Panc1 (cell line): ENCODE measurements around the gene CHCHD2.
"Not testable (repeated sequence)": the region's sequence is repeated elsewhere in the genome, so short reads cannot be mapped to it uniquely, and the experiment has no call there.

Experiments used
- POLR2AphosphoS5 ChIP-seq: IDR thresholded peaks from 2 replicates; pipeline ENCODE4 v1.6.1; 2012; ENCODE audit warnings: mild to moderate bottlenecking, low read depth, low read length, moderate library complexity
- SIN3A ChIP-seq: IDR thresholded peaks from 2 replicates; pipeline ENCODE4 v1.6.1; 2012; ENCODE audit warnings: low read depth, mild to moderate bottlenecking, low read length, moderate library complexity, borderline replicate concordance; ENCODE audit not compliant: insufficient read depth
- TCF7L2 ChIP-seq: IDR thresholded peaks from 2 replicates; pipeline ENCODE4 v1.6.1; 2011; ENCODE audit warnings: mild to moderate bottlenecking, low read depth, low read length, inconsistent platforms
- TF ChIP-seq, protein P1 (sequence below): fragments of 450-650 bp; IDR thresholded peaks from 2 replicates; pipeline ENCODE4 v1.5.1; 2017; ENCODE audit warnings: mild to moderate bottlenecking
- TF ChIP-seq, protein P2 (sequence below), 2 experiments: IDR thresholded peaks; 2 replicates each; pipeline ENCODE4 v1.6.1; 2011 to 2012; ENCODE audit warnings: low read depth in 2 of 2, control low read depth in 1 of 2, low read length in 1 of 2, mild to moderate bottlenecking in 1 of 2, moderate library complexity in 1 of 2; ENCODE audit not compliant: insufficient read depth in 1 of 2

DNA sequence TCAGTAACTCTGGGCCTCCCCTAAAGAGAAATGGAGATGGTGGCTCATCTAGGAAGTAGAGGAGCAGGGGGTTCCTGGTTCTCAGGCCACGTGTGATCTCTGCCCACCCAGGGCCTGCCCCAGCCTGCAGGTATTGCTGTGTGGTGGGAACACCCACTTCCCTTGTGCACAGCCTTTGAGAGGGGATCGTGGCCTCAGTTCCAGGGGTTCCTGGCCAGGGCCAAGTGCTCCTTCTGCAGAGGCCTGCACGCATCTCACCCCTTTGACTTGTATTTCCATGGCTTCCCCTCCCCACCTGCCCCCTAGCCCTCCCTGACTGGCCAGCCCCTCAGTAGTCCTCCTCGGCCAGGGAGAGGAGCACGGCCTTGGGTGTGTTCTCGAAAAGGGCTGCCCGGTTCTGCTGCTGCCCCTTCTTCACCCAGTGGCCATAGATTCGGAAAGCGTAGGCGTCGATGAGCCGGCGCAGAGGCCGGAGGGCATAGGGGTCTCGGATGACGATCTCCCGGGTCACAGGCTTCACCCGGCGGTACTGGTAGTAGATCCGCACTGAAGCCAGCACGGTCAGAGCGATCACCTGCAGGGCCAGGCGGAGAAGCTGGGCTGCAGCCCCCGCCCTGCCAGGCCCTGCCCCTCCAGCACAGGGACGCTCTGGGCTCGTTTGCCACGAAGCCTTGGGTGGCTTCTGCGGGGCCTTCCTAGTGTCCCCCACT is 25.4 kb downstream of the CHCHD2 start:
- TF ChIP-seq, protein P1, sequence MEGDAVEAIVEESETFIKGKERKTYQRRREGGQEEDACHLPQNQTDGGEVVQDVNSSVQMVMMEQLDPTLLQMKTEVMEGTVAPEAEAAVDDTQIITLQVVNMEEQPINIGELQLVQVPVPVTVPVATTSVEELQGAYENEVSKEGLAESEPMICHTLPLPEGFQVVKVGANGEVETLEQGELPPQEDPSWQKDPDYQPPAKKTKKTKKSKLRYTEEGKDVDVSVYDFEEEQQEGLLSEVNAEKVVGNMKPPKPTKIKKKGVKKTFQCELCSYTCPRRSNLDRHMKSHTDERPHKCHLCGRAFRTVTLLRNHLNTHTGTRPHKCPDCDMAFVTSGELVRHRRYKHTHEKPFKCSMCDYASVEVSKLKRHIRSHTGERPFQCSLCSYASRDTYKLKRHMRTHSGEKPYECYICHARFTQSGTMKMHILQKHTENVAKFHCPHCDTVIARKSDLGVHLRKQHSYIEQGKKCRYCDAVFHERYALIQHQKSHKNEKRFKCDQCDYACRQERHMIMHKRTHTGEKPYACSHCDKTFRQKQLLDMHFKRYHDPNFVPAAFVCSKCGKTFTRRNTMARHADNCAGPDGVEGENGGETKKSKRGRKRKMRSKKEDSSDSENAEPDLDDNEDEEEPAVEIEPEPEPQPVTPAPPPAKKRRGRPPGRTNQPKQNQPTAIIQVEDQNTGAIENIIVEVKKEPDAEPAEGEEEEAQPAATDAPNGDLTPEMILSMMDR = not testable (repeated sequence)
- TF ChIP-seq POLR2AphosphoS5, SIN3A, TCF7L2: not testable (repeated sequence)
- TF ChIP-seq, protein P2, sequence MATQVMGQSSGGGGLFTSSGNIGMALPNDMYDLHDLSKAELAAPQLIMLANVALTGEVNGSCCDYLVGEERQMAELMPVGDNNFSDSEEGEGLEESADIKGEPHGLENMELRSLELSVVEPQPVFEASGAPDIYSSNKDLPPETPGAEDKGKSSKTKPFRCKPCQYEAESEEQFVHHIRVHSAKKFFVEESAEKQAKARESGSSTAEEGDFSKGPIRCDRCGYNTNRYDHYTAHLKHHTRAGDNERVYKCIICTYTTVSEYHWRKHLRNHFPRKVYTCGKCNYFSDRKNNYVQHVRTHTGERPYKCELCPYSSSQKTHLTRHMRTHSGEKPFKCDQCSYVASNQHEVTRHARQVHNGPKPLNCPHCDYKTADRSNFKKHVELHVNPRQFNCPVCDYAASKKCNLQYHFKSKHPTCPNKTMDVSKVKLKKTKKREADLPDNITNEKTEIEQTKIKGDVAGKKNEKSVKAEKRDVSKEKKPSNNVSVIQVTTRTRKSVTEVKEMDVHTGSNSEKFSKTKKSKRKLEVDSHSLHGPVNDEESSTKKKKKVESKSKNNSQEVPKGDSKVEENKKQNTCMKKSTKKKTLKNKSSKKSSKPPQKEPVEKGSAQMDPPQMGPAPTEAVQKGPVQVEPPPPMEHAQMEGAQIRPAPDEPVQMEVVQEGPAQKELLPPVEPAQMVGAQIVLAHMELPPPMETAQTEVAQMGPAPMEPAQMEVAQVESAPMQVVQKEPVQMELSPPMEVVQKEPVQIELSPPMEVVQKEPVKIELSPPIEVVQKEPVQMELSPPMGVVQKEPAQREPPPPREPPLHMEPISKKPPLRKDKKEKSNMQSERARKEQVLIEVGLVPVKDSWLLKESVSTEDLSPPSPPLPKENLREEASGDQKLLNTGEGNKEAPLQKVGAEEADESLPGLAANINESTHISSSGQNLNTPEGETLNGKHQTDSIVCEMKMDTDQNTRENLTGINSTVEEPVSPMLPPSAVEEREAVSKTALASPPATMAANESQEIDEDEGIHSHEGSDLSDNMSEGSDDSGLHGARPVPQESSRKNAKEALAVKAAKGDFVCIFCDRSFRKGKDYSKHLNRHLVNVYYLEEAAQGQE (IDR thresholded peaks at IDR 0.05; ENCODE audit: insufficient read depth in 1 of 2, low read depth in 2 of 2, low read length in 1 of 2) = not testable (repeated sequence)
